GOT3 (cell line): ENCODE data around the gene RASGRF2.
"Not testable (repeated sequence)": the region's sequence is repeated elsewhere in the genome, so short reads cannot be mapped to it uniquely, and the experiment has no call there.

Experiments
- DNase-seq: peaks from one replicate; lab custom pipeline; 2025; ENCODE audit warnings: mixed read lengths; lab: John Stamatoyannopoulos, UW

The RASGRF2 gene

GRCh38 chr5:80982093-80982492 lies 21.9 kb downstream of the RASGRF2 start:
- DNase-seq: no peak

GRCh38 chr5:80985600-80986228 lies 25.6 kb downstream of the RASGRF2 start:
- DNase-seq: no peak

- no peak for DNase-seq
Measured at GRCh38 chr5:80986382-80986781, 26.2 kb downstream of the RASGRF2 start.

- DNase-seq: no peak
Measured at GRCh38 chr5:80987078-80987766, 27.1 kb downstream of the RASGRF2 start.

- DNase-seq: no peak
Measured at GRCh38 chr5:80988419-80988935, 28.3 kb downstream of the RASGRF2 start.

GRCh38 chr5:80989883-80990282 lies 29.7 kb downstream of the RASGRF2 start:
- DNase-seq: no peak

- DNase-seq: no peak
Measured at GRCh38 chr5:80990527-80990926, 30.4 kb downstream of the RASGRF2 start.

GRCh38 chr5:80990971-80991370 lies 30.8 kb downstream of the RASGRF2 start:
- no peak for DNase-seq

- no peak for DNase-seq
Measured at GRCh38 chr5:80995908-80996307, 35.7 kb downstream of the RASGRF2 start.

GRCh38 chr5:80998590-80998979 lies 38.4 kb downstream of the RASGRF2 start:
- no peak for DNase-seq

- no peak for DNase-seq
Measured at GRCh38 chr5:81003811-81004386, 43.7 kb downstream of the RASGRF2 start.

- no peak for DNase-seq
Measured at GRCh38 chr5:81005708-81006107, 45.5 kb downstream of the RASGRF2 start.

GRCh38 chr5:81006231-81006630 lies 46.1 kb downstream of the RASGRF2 start:
- DNase-seq: no peak

- DNase-seq: no peak
Measured at GRCh38 chr5:81006947-81007636, 46.9 kb downstream of the RASGRF2 start.

- no peak for DNase-seq
Measured at GRCh38 chr5:81007637-81008027, 47.5 kb downstream of the RASGRF2 start.

- no peak for DNase-seq
Measured at GRCh38 chr5:81010336-81011169, 50.4 kb downstream of the RASGRF2 start.

- DNase-seq: no peak
Measured at GRCh38 chr5:81014348-81014747, 54.2 kb downstream of the RASGRF2 start.

GRCh38 chr5:81016116-81016515 lies 56.0 kb downstream of the RASGRF2 start:
- no peak for DNase-seq

- DNase-seq: no peak
Measured at GRCh38 chr5:81017320-81017719, 57.2 kb downstream of the RASGRF2 start.

GRCh38 chr5:81018608-81019007 lies 58.4 kb downstream of the RASGRF2 start:
- DNase-seq: not testable (repeated sequence)

- DNase-seq: no peak
Measured at GRCh38 chr5:81019748-81020147, 59.6 kb downstream of the RASGRF2 start.
